Effector memory CD4-positive, alpha-beta T cell (primary cell): Measurements from ENCODE around the gene NOVA2.

ENCODE experiments used
- DNase-seq, 3 donors: peaks; one replicate each; pipeline ENCODE4 v3.0.0-alpha.2; 2020
- H3K27ac ChIP-seq: 2 replicates; pipeline ENCODE4 v1.7.0; 2013; ENCODE audit warnings: mild to moderate bottlenecking, low read length, moderate library complexity; ENCODE audit not compliant: insufficient read depth, poor library complexity, severe bottlenecking
- H3K27me3 ChIP-seq: replicated peaks from 2 replicates; pipeline ENCODE4 v1.7.0; 2013; ENCODE audit warnings: mild to moderate bottlenecking, low read length; ENCODE audit not compliant: insufficient read depth, control insufficient read depth, poor library complexity, severe bottlenecking
- H3K36me3 ChIP-seq: 2 replicates; pipeline ENCODE4 v1.7.0; 2013; ENCODE audit warnings: mild to moderate bottlenecking, low read length, moderate library complexity; ENCODE audit not compliant: control insufficient read depth, insufficient read depth
- H3K4me1 ChIP-seq: 2 replicates; pipeline ENCODE4 v1.7.0; 2013; ENCODE audit warnings: low read length, mild to moderate bottlenecking; ENCODE audit not compliant: control insufficient read depth, insufficient read depth, poor library complexity, severe bottlenecking
- H3K4me3 ChIP-seq: 2 replicates; pipeline ENCODE4 v1.7.0; 2013; ENCODE audit warnings: low read length, low read depth, mild to moderate bottlenecking; ENCODE audit not compliant: insufficient read depth, poor library complexity, severe bottlenecking
- H3K9me3 ChIP-seq: 2 replicates; pipeline ENCODE4 v1.7.0; 2013; ENCODE audit warnings: mild to moderate bottlenecking, low read length, moderate library complexity; ENCODE audit not compliant: control insufficient read depth

The NOVA2 gene

GRCh38 chr19:45968626-45969025 is 5.0 kb downstream of the NOVA2 start:
- DNase-seq = no peak
- H3K9me3 ChIP-seq = no peaks in the 10 kb centered on the region
- no peaks in the 10 kb centered on the region for H3K4me1 ChIP-seq
- no peak overlapping the region for H3K4me3 ChIP-seq
- H3K36me3 ChIP-seq = no peaks in the 10 kb centered on the region
- H3K27me3 ChIP-seq = peaks cover 20% of the 10 kb centered on the region
- no peak overlapping the region for H3K27ac ChIP-seq

GRCh38 chr19:45967246-45967645 is 6.4 kb downstream of the NOVA2 start:
- no peak for DNase-seq
- Histone ChIP-seq H3K4me3 (no peak overlapping the region), H3K4me1 (no peaks in the 10 kb centered on the region), H3K27me3 (peaks cover 14% of the 10 kb centered on the region), H3K9me3 (no peaks in the 10 kb centered on the region), H3K36me3 (no peaks in the 10 kb centered on the region), H3K27ac (no peak overlapping the region)

GRCh38 chr19:45962021-45962420 is 11.6 kb downstream of the NOVA2 start:
- DNase-seq = no peak
- Histone ChIP-seq H3K27ac (no peak overlapping the region), H3K36me3 (no peaks in the 10 kb centered on the region), H3K4me3 (no peak overlapping the region), H3K27me3 (peaks cover 4% of the 10 kb centered on the region), H3K4me1 (no peaks in the 10 kb centered on the region), H3K9me3 (no peaks in the 10 kb centered on the region)

GRCh38 chr19:45960595-45961235 is 12.9 kb downstream of the NOVA2 start:
- H3K27ac ChIP-seq = no peak overlapping the region
- H3K27me3 ChIP-seq = peaks cover 4% of the 10 kb centered on the region
- H3K4me3 ChIP-seq = no peak overlapping the region
- no peak for DNase-seq
- H3K36me3 ChIP-seq = no peaks in the 10 kb centered on the region
- H3K9me3 ChIP-seq = no peaks in the 10 kb centered on the region
- no peaks in the 10 kb centered on the region for H3K4me1 ChIP-seq

DNA sequence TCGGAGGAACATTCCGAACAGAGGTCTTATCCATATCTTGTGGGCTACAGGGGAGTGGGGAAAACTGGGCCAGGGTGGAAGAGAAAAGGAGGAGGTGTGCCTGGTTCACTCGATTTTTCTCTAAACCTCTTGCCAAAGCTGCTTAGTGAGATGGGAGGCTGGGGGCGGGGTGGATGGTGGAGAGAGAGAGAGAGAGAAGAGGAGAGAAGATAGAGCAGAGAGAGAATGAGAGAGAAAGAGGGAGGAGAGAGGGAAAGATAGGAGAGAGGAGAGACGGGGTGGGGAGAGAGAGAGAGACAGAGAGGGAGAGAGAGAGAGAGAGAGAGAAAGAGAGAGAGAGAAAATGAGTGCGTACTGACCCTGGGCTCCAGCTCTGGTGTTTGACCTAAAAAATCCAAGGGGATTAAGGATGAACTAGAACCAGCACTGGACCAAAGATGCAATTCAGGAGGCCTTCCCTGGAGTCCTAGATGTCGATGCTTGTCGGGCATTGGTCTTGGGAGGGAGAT is 14.1 kb downstream of the NOVA2 start:
- H3K27me3 ChIP-seq = no peaks in the 10 kb centered on the region
- no peaks in the 10 kb centered on the region for H3K36me3 ChIP-seq
- DNase-seq = no peak
- H3K27ac ChIP-seq = no peak overlapping the region
- H3K4me3 ChIP-seq = no peak overlapping the region
- no peaks in the 10 kb centered on the region for H3K4me1 ChIP-seq
- H3K9me3 ChIP-seq = no peaks in the 10 kb centered on the region

DNA sequence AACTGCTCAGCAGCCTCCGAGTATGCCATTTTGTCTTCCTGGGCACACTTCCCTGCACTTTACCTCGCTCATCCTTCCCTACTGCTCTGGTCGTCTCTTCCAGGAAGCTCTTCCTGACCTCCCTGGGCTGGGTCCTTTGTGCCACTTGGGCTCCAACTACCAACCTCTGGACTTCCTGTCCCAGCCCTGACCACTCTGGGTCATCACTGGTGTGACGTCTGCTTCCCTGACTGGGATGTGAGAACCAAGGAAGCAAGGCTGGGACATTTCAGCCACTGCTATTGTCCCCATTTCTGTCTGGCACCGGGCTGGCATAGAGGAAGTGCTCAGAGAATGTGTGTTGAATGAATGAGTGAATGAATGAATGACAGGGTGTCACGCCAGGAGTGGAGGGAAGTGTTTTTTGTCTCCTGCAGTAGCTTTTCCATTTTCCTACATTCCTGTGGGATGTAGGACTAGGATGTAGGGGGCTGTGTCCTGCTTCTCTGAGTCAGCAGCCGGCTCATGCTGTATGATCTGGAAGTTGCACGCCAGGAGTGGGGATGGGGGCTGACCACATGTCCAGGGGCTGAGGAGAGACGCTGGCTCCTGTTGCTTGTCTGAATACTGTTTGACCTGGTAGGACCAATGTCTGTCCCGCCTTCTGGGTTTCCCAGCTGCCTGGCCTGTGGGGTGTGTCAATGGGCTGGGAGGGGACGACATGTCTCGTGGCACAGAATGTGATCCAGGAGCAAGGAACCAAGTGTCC is 14.7 kb downstream of the NOVA2 start:
- H3K4me3 ChIP-seq = no peak overlapping the region
- H3K27me3 ChIP-seq = no peaks in the 10 kb centered on the region
- H3K27ac ChIP-seq = no peak overlapping the region

GRCh38 chr19:45958320-45958719 is 15.3 kb downstream of the NOVA2 start:
- Histone ChIP-seq H3K9me3 (no peaks in the 10 kb centered on the region), H3K36me3 (no peaks in the 10 kb centered on the region), H3K27ac (no peak overlapping the region), H3K4me1 (no peaks in the 10 kb centered on the region), H3K4me3 (no peak overlapping the region), H3K27me3 (no peaks in the 10 kb centered on the region)
- DNase-seq = no peak

More for the DNA sequence above, 14.7 kb downstream of the NOVA2 start:
- Histone ChIP-seq H3K9me3 (no peaks in the 10 kb centered on the region), H3K4me1 (no peaks in the 10 kb centered on the region), H3K36me3 (no peaks in the 10 kb centered on the region)
- no peak for DNase-seq

DNA sequence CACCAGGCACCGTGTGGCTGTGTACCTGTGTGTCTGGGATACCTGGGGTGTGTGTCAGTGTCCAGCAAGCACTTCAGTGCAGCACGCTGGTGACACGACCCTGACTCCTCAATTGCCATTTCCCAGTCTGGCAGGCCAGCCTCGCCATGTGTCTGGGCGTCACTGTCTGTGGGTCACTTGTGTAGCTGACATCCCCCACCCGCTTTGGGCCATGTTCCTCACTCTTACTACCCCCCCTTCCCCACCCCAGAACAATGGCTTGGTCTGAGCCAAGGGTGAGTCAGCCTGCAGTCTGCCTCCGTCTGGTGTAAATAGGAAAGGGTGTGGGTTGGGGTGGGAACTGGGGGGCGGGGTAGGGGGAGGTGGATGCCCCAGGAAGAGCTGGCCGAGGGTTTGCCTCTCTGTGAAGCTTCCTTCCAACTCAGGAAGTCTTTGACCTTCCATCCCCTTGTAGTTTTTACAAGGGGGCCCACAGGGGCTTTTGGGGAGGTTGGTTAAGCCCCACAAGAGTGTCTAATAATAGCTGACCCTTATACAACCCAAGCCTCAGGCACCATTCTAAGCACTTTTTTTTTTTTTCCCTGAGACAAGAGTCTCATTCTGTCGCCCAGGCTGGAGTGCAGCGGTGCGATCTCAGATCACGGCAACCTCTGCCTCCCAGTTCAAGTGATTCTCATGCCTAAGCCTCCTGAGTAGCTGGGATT is 17.6 kb downstream of the NOVA2 start:
- H3K9me3 ChIP-seq = no peaks in the 10 kb centered on the region
- no peak overlapping the region for H3K27ac ChIP-seq
- H3K27me3 ChIP-seq = no peaks in the 10 kb centered on the region
- DNase-seq = no peak
- no peaks in the 10 kb centered on the region for H3K36me3 ChIP-seq
- H3K4me3 ChIP-seq = no peak overlapping the region
- H3K4me1 ChIP-seq = peaks cover 7% of the 10 kb centered on the region

- no peaks in the 10 kb centered on the region for H3K27me3 ChIP-seq
- no peaks in the 10 kb centered on the region for H3K36me3 ChIP-seq
- no peak for DNase-seq
- peaks cover 7% of the 10 kb centered on the region for H3K4me1 ChIP-seq
- H3K4me3 ChIP-seq = no peak overlapping the region
- H3K27ac ChIP-seq = no peak overlapping the region
- no peaks in the 10 kb centered on the region for H3K9me3 ChIP-seq
Measured at GRCh38 chr19:45954156-45954555, 19.5 kb downstream of the NOVA2 start.

GRCh38 chr19:45953676-45954075 is 20.0 kb downstream of the NOVA2 start:
- H3K27ac ChIP-seq = no peak overlapping the region
- H3K4me1 ChIP-seq = peaks cover 7% of the 10 kb centered on the region
- H3K36me3 ChIP-seq = no peaks in the 10 kb centered on the region
- H3K9me3 ChIP-seq = no peaks in the 10 kb centered on the region
- H3K27me3 ChIP-seq = no peaks in the 10 kb centered on the region
- no peak for DNase-seq
- H3K4me3 ChIP-seq = no peak overlapping the region
